A549 (cell line): ENCODE results near the gene GALNT5. TPM values are rescaled to one million over a fixed set of nuclear protein-coding genes. Genes with fewer than 3 reads are reported as not detected.

ENCODE experiments used
- ATAC-seq, 2 experiments: fragments of 200-7000 bp in 1 of 2; fragments of >200 bp in 1 of 2; cut with Nextera tagmentation in 1 of 2; cut with Tn5 transposase in 1 of 2; 3 replicates each; pipeline versions ENCODE4 v1.8.0 to v1.9.1; 2018 to 2020; ENCODE audit warnings: mild to moderate bottlenecking in 1 of 2, moderate library complexity in 1 of 2
- CTCF ChIA-PET: fragments of 300-600 bp; sonication (Branson Sonifier 250); formaldehyde crosslinking; extraction: SDS; loops from one replicate; lab custom pipeline; 2021; ENCODE audit warnings: antibody characterized with exemption, inconsistent platforms; lab: Yijun Ruan, JAX
- POLR2A ChIA-PET: fragments of 350-600 bp; formaldehyde crosslinking; extraction: SDS; loops from one replicate; lab custom pipeline; 2021; ENCODE audit warnings: antibody characterized with exemption, inconsistent platforms; lab: Yijun Ruan, JAX
- DNase-seq, 2 experiments: peaks; one replicate each; pipeline versions ENCODE4 v3.0.0 to v3.0.0-alpha.2; 2011 to 2016; ENCODE audit warnings: low read depth in 1 of 2, low spot score in 1 of 2
- FAIRE-seq: peaks from 2 replicates; lab custom pipeline; 2011; peaks lifted over from hg19 to GRCh38; lab: Jason Lieb, UNC
- H3K27ac ChIP-seq, 2 experiments: fragments of >200 bp; sonication (Bioruptor Twin); formaldehyde crosslinking; 3 replicates each; pipeline ENCODE4 v1.5.1; 2016 to 2017
- H3K4me1 ChIP-seq: fragments of >200 bp; sonication (Bioruptor Twin); formaldehyde crosslinking; 3 replicates; pipeline ENCODE4 v1.6.1; 2016
- H3K4me2 ChIP-seq: fragments of >200 bp; sonication (Bioruptor Twin); formaldehyde crosslinking; 3 replicates; pipeline ENCODE4 v1.6.1; 2016
- H3K4me3 ChIP-seq: fragments of >200 bp; sonication (Bioruptor Twin); formaldehyde crosslinking; 3 replicates; pipeline ENCODE4 v1.5.1; 2016
- H3K9me3 ChIP-seq: fragments of >200 bp; sonication (Bioruptor Twin); formaldehyde crosslinking; 3 replicates; pipeline ENCODE4 v1.6.1; 2016
- BHLHE40 ChIP-seq: IDR thresholded peaks from 2 replicates; pipeline ENCODE4 v1.6.1; 2012; ENCODE audit warnings: low read depth, low read length, inconsistent platforms
- CBX8 ChIP-seq: fragments of 200-600 bp; sonication (generic); IDR thresholded peaks from 2 replicates; pipeline ENCODE4 v1.6.1; 2016
- CHD2 ChIP-seq: fragments of 150-350 bp; IDR thresholded peaks from 2 replicates; pipeline ENCODE4 v1.6.1; 2014; ENCODE audit warnings: low read length; ENCODE audit not compliant: partially characterized antibody
- CHD4 ChIP-seq: fragments of 200-600 bp; sonication (generic); IDR thresholded peaks from 2 replicates; pipeline ENCODE4 v1.6.1; 2016; ENCODE audit warnings: antibody characterized with exemption, mild to moderate bottlenecking, borderline replicate concordance
- EHF ChIP-seq: fragments of 250-450 bp; sonication (Bioruptor Pico); IDR thresholded peaks from 2 replicates; pipeline ENCODE4 v1.5.0; 2020; ENCODE audit warnings: mild to moderate bottlenecking
- FOSL2 ChIP-seq, 2 experiments: fragments of 450-650 bp in 1 of 2; fragments of >200 bp in 1 of 2; sonication (Bioruptor Twin) in 1 of 2; formaldehyde crosslinking; IDR thresholded peaks; 2 replicates each; pipeline versions ENCODE4 v1.5.0 to v1.6.1; 2016 to 2020; ENCODE audit warnings: mild to moderate bottlenecking in 1 of 2, moderate library complexity in 1 of 2
- HEYL ChIP-seq: fragments of 250-450 bp; sonication (Bioruptor Pico); IDR thresholded peaks from 2 replicates; pipeline ENCODE4 v1.8.0; 2021; ENCODE audit warnings: mild to moderate bottlenecking, moderate library complexity
- HOXA7 ChIP-seq: fragments of 250-450 bp; sonication (Bioruptor Pico); IDR thresholded peaks from 2 replicates; pipeline ENCODE4 v1.5.0; 2020; ENCODE audit warnings: mild to moderate bottlenecking, moderate library complexity
- JUN ChIP-seq, 2 experiments: fragments of >200 bp; sonication (Bioruptor Twin); formaldehyde crosslinking; IDR thresholded peaks; 2 replicates in 1 of 2; 3 replicates in 1 of 2; pipeline ENCODE4 v1.6.1; 2016 to 2017
- KDM1A ChIP-seq: fragments of 200-600 bp; sonication (generic); IDR thresholded peaks from 2 replicates; pipeline ENCODE4 v1.6.1; 2016; ENCODE audit warnings: low read depth, mild to moderate bottlenecking
- NPAS2 ChIP-seq: fragments of 250-450 bp; sonication (Bioruptor Pico); IDR thresholded peaks from 2 replicates; pipeline ENCODE4 v1.8.0; 2022; ENCODE audit warnings: mild to moderate bottlenecking, moderate library complexity, borderline replicate concordance
- POLR2A ChIP-seq: IDR thresholded peaks from 2 replicates; pipeline ENCODE4 v1.6.1; 2012; ENCODE audit warnings: mild to moderate bottlenecking, low read length
- POLR2AphosphoS2 ChIP-seq: conservative IDR thresholded peaks from 2 replicates; pipeline ENCODE4 v1.6.1; 2012; ENCODE audit warnings: low read length, improper control_type of control experiment, inconsistent platforms
- RCOR1 ChIP-seq: fragments of 150-350 bp; IDR thresholded peaks from 2 replicates; pipeline ENCODE4 v1.6.1; 2014; ENCODE audit warnings: antibody characterized with exemption, low read length, low read depth
- SMC3 ChIP-seq: fragments of >200 bp; sonication (Bioruptor Twin); formaldehyde crosslinking; IDR thresholded peaks from 3 replicates; pipeline ENCODE4 v1.6.1; 2018; ENCODE audit warnings: inconsistent platforms
- ZFP36 ChIP-seq: fragments of 450-650 bp; IDR thresholded peaks from 2 replicates; pipeline ENCODE4 v1.6.1; 2014; ENCODE audit warnings: borderline replicate concordance; ENCODE audit not compliant: partially characterized antibody
- ZNF302 ChIP-seq: fragments of 250-450 bp; sonication (Bioruptor Pico); IDR thresholded peaks from 2 replicates; pipeline ENCODE4 v1.9.0; 2021; ENCODE audit warnings: inconsistent platforms, mild to moderate bottlenecking, moderate library complexity
- ZSCAN20 ChIP-seq: fragments of 250-450 bp; sonication (Bioruptor Pico); IDR thresholded peaks from 2 replicates; pipeline ENCODE4 v1.8.0; 2022; ENCODE audit warnings: mild to moderate bottlenecking, moderate library complexity
- WGBS: methylation state at CpG from one replicate; pipeline ENCODE4 v1.1.6; 2017; ENCODE audit errors: missing lambda C conversion rate; 5-methylcytosine and 5-hydroxymethylcytosine counted together
- polyA plus RNA-seq, 4 experiments: library from polyadenylated mRNA; depleted of rRNA in 3 of 4; stranded (reverse); fragments of >200 nt; fragmentation: RNase III in 1 of 4; extraction: RNeasy Plus Mini Kit Qiagen cat#74134 plus additional on column Dnase treatment in 1 of 4; gene quantifications; 2 replicates in 3 of 4; 3 replicates in 1 of 4; pipeline ENCODE4 v1.2.3, GENCODE V29; 2011 to 2017
- TF ChIP-seq, protein P1 (sequence below): IDR thresholded peaks from 2 replicates; pipeline ENCODE4 v1.6.1; 2012
- TF ChIP-seq, protein P2 (sequence below): fragments of 150-350 bp; IDR thresholded peaks from 2 replicates; pipeline ENCODE4 v1.6.1; 2014; ENCODE audit warnings: low read depth, mild to moderate bottlenecking, low read length
- TF ChIP-seq, protein P3 (sequence below): fragments of 250-450 bp; sonication (Bioruptor Pico); IDR thresholded peaks from 2 replicates; pipeline ENCODE4 v1.5.0; 2020; ENCODE audit warnings: low read depth, mild to moderate bottlenecking, moderate library complexity

Gene GALNT5
- polyA plus RNA-seq, 2 of the 4 experiments (the other 2 are of a cell fraction): 2.9 to 3.0 TPM

DNA sequence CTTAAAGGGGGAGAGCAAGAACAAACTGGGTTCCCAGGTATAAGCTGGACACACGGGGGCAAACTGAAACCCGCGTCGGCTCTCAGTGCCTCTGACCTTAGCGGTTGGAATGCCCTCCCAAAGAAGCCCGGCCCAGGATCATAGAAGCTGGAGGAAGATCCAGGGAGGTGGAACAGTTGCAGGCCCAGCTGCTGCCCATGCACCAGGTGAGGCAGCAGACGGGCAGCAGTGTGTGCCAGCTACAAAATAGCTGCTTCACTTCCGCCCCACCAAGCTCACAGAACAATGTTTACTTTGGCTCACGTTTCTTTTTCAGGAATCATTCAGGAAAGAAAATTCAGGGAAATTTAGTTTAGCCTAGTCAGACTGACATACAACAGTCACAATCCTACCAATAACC, 72.0 kb downstream of the GALNT5 start:
- Histone ChIP-seq H3K9me3 (no peaks in the 10 kb centered on the region), H3K4me1 (peaks cover 4% of the 10 kb centered on the region; the same call in 1 of the 3 replicates), H3K27ac (no peak overlapping the region), H3K4me2 (peak overlapping the region; percentile 3; the same call in 1 of the 3 replicates), H3K4me3 (no peak overlapping the region)
- TF ChIP-seq, protein P1, sequence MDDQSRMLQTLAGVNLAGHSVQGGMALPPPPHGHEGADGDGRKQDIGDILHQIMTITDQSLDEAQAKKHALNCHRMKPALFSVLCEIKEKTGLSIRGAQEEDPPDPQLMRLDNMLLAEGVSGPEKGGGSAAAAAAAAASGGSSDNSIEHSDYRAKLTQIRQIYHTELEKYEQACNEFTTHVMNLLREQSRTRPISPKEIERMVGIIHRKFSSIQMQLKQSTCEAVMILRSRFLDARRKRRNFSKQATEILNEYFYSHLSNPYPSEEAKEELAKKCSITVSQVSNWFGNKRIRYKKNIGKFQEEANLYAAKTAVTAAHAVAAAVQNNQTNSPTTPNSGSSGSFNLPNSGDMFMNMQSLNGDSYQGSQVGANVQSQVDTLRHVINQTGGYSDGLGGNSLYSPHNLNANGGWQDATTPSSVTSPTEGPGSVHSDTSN: no peak
- TF ChIP-seq, protein P2, sequence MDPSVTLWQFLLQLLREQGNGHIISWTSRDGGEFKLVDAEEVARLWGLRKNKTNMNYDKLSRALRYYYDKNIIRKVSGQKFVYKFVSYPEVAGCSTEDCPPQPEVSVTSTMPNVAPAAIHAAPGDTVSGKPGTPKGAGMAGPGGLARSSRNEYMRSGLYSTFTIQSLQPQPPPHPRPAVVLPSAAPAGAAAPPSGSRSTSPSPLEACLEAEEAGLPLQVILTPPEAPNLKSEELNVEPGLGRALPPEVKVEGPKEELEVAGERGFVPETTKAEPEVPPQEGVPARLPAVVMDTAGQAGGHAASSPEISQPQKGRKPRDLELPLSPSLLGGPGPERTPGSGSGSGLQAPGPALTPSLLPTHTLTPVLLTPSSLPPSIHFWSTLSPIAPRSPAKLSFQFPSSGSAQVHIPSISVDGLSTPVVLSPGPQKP: no peak
- no peak for TF ChIP-seq RCOR1
- no peak for TF ChIP-seq HOXA7 (CRISPR knock-in tag)
- ATAC-seq: no peak
- WGBS: 59% methylated on average over 9 of the region's 9 CpGs
- ChIA-PET POLR2A (no interaction called here), CTCF (no interaction called here)
- DNase-seq: no peak
- FAIRE-seq: no peak

DNA sequence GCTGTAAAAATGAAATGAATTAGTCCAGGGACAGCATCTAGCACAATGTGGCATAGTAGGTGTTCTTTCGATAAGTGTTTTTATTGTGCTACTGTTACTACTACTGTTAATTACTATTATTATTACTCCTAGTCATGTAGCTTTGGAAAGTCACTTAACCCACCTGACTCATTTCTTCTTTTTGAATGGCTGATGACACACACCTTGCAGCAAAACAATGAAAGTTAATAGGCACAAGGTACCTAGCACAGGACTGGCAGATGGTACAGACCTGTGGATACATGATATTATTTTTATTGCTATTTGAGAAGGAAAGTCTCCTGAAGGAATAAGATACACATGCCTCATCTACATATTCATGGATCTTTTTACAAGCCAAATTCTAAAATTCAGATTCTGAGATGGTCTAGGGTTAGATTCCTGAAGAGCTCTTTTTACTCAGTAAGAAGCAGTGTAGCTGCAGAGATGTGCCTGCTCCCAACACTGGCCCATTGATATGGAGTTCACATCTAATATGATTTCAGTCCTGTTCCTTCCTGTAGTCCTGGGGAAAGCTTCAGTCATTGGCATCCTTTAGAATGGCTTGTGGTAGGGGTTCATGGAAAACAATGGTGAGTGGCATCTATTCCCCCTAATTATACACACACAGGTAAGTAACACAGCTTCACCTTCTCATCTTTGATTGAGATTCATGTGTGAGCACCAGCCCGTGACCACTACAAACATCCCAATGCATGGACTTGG, 76.0 kb downstream of the GALNT5 start:
- no peak overlapping the region for H3K4me2 ChIP-seq
- no peak for TF ChIP-seq CBX8
- no peak for TF ChIP-seq POLR2AphosphoS2
- TF ChIP-seq HEYL (CRISPR knock-in tag): no peak
- no peak for TF ChIP-seq FOSL2 (IDR thresholded peaks at IDR 0.05)
- TF ChIP-seq FOSL2 (CRISPR knock-in tag; IDR thresholded peaks at IDR 0.05): no peak
- TF ChIP-seq RCOR1: no peak
- TF ChIP-seq ZFP36: no peak
- TF ChIP-seq BHLHE40: no peak
- TF ChIP-seq KDM1A: no peak
- no peak for TF ChIP-seq HOXA7 (CRISPR knock-in tag)
- no peak for TF ChIP-seq SMC3
- no peak for TF ChIP-seq EHF (CRISPR knock-in tag)
- TF ChIP-seq CHD2: no peak
- TF ChIP-seq POLR2A: no peak
- TF ChIP-seq, protein P3, sequence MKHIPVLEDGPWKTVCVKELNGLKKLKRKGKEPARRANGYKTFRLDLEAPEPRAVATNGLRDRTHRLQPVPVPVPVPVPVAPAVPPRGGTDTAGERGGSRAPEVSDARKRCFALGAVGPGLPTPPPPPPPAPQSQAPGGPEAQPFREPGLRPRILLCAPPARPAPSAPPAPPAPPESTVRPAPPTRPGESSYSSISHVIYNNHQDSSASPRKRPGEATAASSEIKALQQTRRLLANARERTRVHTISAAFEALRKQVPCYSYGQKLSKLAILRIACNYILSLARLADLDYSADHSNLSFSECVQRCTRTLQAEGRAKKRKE: no peak
- no peak for TF ChIP-seq CHD4
- no peak for TF ChIP-seq NPAS2 (CRISPR knock-in tag)
- no peak for TF ChIP-seq ZNF302
- TF ChIP-seq ZSCAN20 (CRISPR knock-in tag): no peak
- no peaks in the 10 kb centered on the region for H3K9me3 ChIP-seq
- DNase-seq: no peak
- POLR2A ChIA-PET: no interaction called here
- CTCF ChIA-PET: interaction anchor here (7.5 kb wide), 1 partner anchor 33 kb away, joined by 101 read pairs; no protein-coding TSS in a partner anchor
- no peak for FAIRE-seq
- 80% methylated on average over 2 of the region's 2 CpGs for WGBS
- H3K27ac ChIP-seq: no peak overlapping the region
- no peak for ATAC-seq
- H3K4me1 ChIP-seq: peaks cover 4% of the 10 kb centered on the region; the same call in 1 of the 3 replicates
- H3K4me3 ChIP-seq: no peak overlapping the region

DNA sequence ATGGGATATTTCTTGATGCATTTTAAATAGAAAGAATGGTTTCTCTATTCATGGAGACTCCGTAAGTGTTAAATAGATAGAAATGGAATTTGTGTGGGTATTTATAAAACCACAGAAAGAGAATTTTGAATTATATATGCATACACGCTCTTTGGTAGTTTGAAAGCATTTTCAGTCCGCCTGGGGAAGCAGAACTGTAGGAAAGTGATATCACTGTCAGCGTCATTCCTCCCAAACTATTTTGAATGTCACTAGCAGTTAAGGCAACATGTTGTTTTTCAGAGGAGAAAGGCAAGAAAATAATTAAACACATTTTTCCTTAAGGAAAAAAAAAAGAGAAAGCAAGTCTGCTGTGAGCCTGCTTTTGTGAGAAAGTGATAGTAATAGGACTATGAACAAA, 76.8 kb downstream of the GALNT5 start:
- Histone ChIP-seq H3K27ac (no peak overlapping the region), H3K4me3 (no peak overlapping the region), H3K4me1 (peaks cover 2% of the 10 kb centered on the region; the same call in 1 of the 3 replicates), H3K9me3 (no peaks in the 10 kb centered on the region), H3K4me2 (no peak overlapping the region)
- FAIRE-seq: no peak
- POLR2A ChIA-PET: no interaction called here
- 59% methylated on average over 4 of the region's 4 CpGs for WGBS
- no peak for DNase-seq
- ATAC-seq: no peak
- CTCF ChIA-PET: interaction anchor here (1.7 to 7.5 kb wide), 3 partner anchors 10 to 34 kb away, joined by 7 to 101 read pairs (median 79); partner anchors contain the start of gene ERMN
- TF ChIP-seq BHLHE40: no peak
- no peak for TF ChIP-seq JUN (IDR thresholded peaks at IDR 0.05)
